Measurements from ENCODE around the gene AOAH.
A peak's percentile ranks its signal among the peaks of the same experiment; 100 is the strongest.
"Not testable (repeated sequence)": the region's sequence is repeated elsewhere in the genome, so short reads cannot be mapped to it uniquely, and the experiment has no call there.

Gene AOAH

DNA sequence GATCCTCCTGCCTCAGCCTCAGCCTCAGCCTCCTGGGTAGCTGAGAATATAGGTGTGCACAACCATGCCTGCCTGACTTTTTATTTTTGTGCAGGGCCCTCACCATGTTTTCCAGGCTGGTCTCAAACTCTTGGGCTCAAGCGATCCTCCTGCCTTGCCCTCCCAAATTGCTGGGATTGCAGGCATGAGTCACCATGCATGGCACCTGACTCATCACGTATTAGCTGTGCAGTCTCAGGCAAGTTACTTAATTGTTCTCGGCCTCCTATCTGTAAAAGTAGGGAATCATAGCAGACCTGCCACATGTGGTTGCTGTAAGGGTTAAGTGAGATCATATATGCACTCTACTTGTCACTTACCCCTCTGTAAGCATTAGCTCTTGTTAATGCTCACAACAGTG, 217.5 kb downstream of the AOAH start:
- DNase-seq (ENCODE audit: low read depth), result peak; percentile 22

DNA sequence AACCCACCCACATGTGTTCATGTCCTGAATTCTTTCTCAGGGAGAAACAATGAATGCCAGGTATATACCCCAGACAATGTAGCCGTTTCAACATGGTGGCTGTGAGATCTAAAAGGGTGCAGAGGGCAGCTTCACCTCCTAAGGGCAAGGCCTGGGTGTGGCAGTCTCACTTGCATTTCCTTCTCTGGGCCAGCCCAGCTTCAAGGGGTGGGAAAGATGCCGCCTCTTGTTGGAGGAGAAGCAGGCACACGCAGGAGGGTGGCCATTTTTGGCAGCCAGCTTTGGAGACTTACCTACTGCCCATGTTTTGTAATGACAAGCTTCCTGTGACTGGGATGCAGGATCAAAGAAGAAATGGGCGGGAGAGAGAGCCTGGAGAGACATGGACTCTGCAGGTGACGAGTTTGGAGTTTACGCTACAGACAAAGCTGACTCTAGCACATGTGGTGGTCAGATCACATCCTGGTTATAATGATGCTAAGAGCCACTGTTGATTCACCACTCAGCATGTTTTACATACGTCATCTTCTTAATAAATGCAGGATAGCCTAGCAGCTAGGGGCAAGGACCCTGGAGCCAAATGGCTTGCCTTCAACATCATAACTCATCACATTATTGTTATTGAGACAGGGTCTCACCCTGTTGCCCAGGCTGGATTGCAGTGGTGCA, 218.0 kb downstream of the AOAH start:
- DNase-seq (ENCODE audit: low read depth), result no peak

GRCh38 chr7:36504617-36505016, 219.7 kb downstream of the AOAH start:
- not testable (repeated sequence) for DNase-seq (ENCODE audit: low read depth)

DNA sequence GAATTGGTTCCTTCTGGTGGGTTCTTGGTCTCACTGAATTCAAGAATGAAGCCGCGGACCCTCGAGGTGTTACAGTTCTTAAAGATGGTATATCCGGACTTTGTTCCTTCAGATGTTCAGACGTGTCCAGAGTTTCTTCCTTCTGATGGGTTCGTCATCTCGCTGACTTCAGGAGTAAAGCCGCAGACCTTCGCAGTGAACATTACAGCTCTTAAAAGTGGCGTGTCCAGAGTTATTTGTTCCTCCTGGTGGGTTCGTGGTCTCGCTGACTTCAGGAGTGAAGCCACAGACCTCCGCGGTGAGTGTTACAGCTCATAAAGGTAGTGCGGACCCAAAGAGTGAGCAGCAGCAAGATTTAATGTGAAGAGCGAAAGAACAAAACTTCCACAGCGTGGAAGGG, 220.1 kb downstream of the AOAH start:
- DNase-seq (ENCODE audit: low read depth), result not testable (repeated sequence)

DNA sequence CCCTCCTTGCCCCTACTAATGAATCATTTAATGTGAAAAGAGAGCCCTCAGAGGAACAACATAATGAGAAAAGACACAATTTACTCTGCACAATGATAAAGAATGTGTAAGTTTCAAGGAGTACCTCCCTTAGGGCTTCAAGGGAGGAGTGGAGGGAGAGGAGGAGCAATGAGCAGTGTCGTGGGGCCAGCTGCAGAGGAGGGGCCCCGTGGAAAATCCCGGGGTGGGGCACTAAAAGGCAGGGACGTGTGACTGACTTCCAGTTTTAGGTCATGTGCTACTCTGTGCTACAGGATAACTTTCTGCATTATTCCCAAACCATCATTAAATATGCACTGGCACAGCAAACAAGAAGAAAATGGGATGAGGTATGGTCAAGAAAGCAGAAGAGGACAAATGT, 226.5 kb downstream of the AOAH start:
- no peak for DNase-seq (ENCODE audit: low read depth)

DNA sequence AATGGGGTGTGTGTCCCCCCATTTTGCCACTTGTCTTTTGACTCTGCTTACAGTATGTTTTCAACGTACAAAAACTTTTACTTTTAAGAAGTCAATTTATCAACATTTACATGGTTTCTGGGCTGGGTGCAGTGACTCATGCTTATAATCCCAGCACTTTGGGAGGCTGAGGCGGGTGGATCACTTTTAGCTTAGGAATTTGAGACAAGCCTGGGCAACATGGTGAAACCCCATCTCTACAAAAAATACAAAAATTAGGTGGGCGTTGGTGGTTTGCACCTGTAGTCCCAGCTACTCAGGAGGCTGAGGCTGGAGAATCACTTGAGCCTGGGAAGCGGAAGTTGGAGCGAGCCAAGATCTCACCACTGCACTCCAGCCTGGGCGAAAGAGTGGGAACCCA, 227.1 kb downstream of the AOAH start:
- not testable (repeated sequence) for DNase-seq (ENCODE audit: low read depth)

- no peak for DNase-seq (ENCODE audit: low read depth)
These were observed 227.7 kb downstream of the AOAH start for GRCh38 chr7:36496576-36496975.

GRCh38 chr7:36491317-36491716, 233.0 kb downstream of the AOAH start:
- no peak for DNase-seq (ENCODE audit: low read depth)

DNA sequence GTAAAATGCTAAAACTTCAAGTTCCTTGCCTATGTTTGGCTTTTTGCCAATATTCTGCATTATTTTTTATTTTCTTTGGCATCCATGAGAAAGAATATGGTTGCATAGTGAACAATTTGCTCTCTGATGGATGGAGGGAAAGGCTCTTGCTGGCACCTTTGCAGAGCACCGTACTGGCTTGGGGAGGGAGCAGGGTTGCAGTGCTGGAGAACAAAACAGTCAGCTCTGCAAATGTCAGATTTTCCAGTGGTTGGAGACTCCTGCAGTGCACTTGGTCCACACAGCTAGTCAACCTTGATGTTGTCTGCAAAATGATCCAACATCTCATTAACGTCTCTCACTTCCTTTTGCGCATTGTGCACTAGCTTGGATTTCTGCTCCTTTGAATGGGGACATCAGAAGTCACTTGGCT, 233.9 kb downstream of the AOAH start:
- DNase-seq (ENCODE audit: low read depth), result no peak

GRCh38 chr7:36488672-36489071, 235.6 kb downstream of the AOAH start:
- DNase-seq (ENCODE audit: low read depth), result not testable (repeated sequence)

- DNase-seq (ENCODE audit: low read depth), result peak; percentile 57
These were observed 236.4 kb downstream of the AOAH start for GRCh38 chr7:36487756-36488336.

GRCh38 chr7:36486336-36486735, 238.0 kb downstream of the AOAH start:
- DNase-seq (ENCODE audit: low read depth), result no peak

GRCh38 chr7:36484265-36484664, 240.0 kb downstream of the AOAH start:
- no peak for DNase-seq (ENCODE audit: low read depth)

DNA sequence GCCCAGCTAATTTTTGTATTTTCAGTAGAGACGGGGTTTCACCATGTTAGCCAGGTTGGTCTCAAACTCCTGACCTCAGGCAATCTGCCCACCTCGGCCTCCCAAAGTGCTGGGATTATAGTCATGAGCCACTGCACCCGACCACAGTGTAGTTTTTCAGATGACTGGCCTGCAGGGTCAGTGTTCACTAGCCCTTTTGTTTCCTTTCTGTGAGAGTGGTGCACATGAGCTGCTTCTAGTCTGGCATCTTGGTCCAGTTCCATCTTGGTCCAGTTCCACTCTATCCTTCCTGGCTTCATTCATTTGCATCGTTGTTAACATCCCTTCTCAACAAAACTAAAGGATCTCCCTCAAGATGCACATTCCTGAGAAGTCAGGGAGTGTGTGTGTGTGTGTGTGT, 240.4 kb downstream of the AOAH start:
- DNase-seq (ENCODE audit: low read depth), result not testable (repeated sequence)

- DNase-seq (ENCODE audit: low read depth), result no peak
These were observed 245.5 kb downstream of the AOAH start for GRCh38 chr7:36478745-36479144.

DNA sequence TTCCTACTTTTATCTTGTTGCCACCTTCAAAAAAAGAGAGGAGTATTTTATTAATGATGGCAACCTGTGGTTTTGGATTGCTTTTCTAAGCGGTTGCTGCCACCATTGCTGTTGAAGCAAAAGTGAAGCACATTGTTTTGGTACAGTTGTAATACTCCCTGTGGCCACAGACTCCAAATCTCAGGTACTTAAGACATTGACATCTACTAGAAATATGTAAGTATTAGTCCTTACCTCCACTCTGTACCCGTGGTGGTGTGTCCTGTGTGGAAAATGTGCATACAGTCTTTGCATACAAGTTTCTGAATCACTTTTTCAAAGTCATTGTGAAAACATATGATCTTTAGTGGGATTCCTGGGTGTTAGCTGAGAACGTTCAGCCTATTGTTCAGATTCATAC, 248.9 kb downstream of the AOAH start:
- DNase-seq (ENCODE audit: low read depth), result no peak

DNA sequence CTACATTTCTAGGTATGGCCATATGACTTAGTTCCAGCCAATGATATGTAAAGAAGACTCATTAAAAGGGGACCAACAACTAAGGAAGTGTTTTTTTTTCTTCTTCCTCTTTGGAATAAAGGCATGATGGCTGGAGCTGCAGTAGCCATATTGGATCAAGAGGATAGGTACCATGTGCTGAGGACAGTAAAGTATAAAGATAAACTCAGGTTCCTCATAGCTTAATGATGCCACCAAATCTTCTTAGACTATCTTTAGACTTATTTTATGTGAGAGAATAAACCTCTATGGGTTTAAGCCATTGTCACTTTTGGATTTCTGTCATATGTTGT, 249.3 kb downstream of the AOAH start:
- DNase-seq (ENCODE audit: low read depth), result no peak

DNA sequence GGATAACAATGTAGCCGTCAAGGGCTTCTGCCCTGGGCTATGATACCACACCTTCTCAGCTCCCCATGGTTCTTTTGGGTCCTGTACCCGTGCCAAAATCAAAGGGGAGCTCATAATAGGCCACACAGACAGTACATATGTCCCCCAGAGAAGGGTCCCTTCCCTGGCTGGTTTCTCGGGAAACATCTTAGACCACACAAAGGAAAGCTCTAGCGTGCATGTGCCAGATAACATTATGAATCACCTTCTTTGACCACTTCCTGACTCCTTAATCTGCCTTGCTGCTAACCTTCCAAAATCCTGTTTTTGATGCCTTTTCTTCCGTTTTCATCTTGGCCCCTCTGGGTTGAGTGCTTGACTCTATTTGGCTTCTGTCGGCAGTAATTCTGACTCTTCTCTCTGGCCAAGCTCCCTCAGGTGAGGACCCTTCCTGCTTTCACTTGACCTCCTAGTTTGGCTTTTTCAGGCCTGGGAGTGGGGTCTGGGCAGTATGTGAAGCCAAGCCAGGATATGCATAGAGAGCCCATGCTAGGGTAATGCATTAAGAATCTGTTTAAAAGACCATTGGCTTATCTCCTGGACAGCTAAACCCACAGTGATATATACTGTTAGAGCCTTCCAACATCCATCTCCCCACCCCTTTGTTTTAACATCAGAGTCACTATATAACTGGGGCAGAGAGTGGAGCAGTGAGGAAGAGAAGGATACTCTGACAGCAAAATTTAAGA, 249.8 kb downstream of the AOAH start:
- no peak for DNase-seq (ENCODE audit: low read depth)

DNA sequence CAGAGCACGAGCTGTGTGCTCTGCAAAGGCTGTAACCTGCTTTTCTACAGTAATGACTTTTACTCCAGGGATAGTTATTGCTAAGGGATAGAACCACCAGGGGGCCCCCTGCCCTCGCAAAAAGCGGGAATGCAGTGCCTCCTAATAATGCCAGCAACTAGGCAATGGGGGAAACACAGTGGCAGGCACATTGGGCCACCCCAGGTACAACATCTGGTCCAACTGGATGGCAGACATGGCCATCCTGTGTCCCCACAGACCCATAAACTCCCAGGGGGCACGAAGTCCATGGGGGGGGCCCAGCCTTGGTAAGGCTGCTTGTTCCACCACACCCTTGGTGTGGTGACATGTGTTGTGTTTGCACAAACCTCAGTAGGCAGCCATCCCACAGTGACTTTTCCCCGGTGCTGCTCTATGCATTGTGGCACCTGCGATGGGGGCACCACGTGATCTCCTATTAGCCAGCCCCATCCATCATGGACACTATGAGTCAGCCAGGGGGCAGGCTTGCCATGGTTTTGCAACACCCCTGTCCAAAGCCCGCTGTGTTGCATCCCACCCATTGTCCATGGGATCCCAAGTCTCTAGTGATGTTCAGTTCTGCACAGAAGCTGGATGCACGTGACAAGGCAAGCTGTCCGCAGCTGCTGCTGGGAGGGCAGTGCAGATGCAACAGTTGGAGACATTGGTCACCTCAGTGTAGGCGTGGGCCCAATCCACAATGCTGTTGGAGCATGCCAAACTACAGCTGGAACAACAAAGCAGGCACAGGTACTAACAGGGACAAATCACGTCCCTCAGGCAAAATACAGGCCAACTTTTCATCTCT, 250.6 kb downstream of the AOAH start:
- no peak for DNase-seq (ENCODE audit: low read depth)

- no peak for DNase-seq (ENCODE audit: low read depth)
These were observed 252.1 kb downstream of the AOAH start for GRCh38 chr7:36472141-36472729.

DNA sequence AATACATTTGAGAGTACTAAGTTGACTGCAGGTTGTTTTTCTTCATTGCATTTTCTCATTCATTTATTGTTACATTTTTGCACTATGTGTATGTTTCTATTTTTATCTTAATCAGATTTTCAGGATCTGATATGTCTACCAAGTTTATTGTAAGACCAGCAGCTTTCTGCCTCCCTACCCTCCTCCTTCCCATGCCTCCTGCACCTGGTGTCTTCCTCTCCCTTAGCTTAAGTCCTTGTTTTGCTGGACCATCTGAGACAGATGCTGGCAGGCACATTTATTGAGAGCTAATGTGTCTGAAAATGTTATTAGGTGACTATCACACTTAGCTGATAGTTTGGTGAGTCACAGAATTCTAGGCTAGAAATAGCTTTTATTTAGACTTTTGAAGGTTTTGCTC, 255.1 kb downstream of the AOAH start:
- no peak for DNase-seq (ENCODE audit: low read depth)

DNA sequence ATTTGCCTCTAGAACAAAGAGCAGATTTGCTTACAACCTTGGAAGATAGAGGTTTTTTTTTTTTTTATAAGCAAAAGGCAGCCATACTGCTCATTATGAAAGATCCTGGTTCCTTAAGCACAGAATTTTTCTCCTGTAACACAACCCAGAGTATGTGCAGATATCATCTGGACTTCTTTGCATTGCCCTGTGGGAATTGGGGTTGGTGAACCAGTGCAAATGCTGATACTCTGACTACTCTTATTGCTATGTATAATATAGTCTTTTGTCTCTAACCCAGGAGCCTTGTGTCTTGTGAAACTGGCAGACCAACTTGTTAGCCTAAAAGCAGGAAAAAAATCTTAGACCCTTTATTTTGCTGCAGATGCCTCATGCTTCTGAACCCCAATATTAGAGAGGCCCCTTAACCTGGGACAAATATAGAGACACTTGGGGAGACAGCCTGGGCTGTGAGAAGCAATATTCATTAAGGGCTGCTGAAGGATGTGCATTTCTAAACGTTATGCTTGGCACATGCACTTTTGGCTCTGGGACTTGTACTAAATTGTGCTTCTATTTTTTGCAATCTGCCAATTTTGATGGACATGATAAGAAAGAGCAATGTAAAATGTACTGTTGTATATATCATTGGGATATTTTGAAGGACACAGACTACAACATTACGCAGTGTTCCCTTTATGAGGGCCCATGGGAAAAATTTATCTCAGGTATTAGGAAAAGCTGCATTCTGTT, 255.8 kb downstream of the AOAH start:
- DNase-seq (ENCODE audit: low read depth), result no peak

Measured in HS-5 (cell line).